OCI-LY7 (cell line): ENCODE data around the gene SEC14L5.

Experiments
- EZH2phosphoT487 ChIP-seq: fragments of 200-600 bp; sonication (generic); IDR thresholded peaks from 2 replicates; pipeline ENCODE4 v1.6.1; 2018; ENCODE audit warnings: low read depth, borderline replicate concordance, mild to moderate bottlenecking, mixed run types, antibody characterized with exemption, low read length, moderate library complexity, mixed read lengths
- TF ChIP-seq, protein P1 (sequence below): fragments of 200-600 bp; sonication (generic); conservative IDR thresholded peaks from 2 replicates; pipeline ENCODE4 v1.5.1; 2014; ENCODE audit warnings: mild to moderate bottlenecking, antibody characterized with exemption, low read length, moderate library complexity, mixed read lengths

DNA sequence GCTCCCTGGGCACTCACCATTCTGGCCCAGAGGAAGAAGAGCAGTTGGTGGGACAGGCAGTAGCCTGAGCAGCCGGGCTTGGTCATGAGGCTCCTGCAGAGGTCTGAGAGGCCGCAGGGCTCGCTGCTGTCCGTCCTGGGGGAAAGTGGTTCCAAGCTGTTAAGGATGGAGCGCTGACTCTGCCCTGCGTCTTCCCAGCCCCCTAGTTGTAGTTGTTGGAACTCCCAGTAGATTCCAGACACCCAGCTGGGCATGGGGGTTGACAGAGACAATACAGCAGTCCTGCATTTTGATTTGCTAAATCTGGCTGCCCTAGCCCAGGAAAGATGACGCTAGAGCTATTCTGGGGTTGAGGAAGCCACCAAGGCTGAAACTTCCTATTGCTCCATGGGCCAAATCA is 100.3 kb downstream of the SEC14L5 start:
- TF ChIP-seq, protein P1, sequence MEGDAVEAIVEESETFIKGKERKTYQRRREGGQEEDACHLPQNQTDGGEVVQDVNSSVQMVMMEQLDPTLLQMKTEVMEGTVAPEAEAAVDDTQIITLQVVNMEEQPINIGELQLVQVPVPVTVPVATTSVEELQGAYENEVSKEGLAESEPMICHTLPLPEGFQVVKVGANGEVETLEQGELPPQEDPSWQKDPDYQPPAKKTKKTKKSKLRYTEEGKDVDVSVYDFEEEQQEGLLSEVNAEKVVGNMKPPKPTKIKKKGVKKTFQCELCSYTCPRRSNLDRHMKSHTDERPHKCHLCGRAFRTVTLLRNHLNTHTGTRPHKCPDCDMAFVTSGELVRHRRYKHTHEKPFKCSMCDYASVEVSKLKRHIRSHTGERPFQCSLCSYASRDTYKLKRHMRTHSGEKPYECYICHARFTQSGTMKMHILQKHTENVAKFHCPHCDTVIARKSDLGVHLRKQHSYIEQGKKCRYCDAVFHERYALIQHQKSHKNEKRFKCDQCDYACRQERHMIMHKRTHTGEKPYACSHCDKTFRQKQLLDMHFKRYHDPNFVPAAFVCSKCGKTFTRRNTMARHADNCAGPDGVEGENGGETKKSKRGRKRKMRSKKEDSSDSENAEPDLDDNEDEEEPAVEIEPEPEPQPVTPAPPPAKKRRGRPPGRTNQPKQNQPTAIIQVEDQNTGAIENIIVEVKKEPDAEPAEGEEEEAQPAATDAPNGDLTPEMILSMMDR: no peak
- TF ChIP-seq EZH2phosphoT487: no peak
